GM18505 (cell line): ENCODE data around the gene LAYN.

Experiments used
- ATAC-seq: cut with Tn5 transposase; IDR thresholded peaks from one replicate; pipeline ENCODE4 v1.9.1; 2021; ENCODE audit not compliant: unreplicated experiment
- POLR2A ChIP-seq: IDR thresholded peaks from 4 replicates; pipeline ENCODE4 v1.6.1; 2011; ENCODE audit warnings: borderline replicate concordance; ENCODE audit not compliant: insufficient read depth, insufficient read length; ENCODE audit errors: extremely low read depth

The LAYN gene

GRCh38 chr11:111540114-111540936 is at the start of gene LAYN:
LAYN (plus strand) TSS chr11:111540720; CDS start chr11:111540844, 124 bp downstream.
- no peak for TF ChIP-seq POLR2A
- ATAC-seq, result no peak

- ATAC-seq, result no peak
- no peak for TF ChIP-seq POLR2A
Measured at GRCh38 chr11:111494040-111494439, 46.5 kb upstream of the LAYN start.

GRCh38 chr11:111499483-111499882 is 41.0 kb upstream of the LAYN start:
- no peak for TF ChIP-seq POLR2A
- ATAC-seq, result no peak

GRCh38 chr11:111500481-111500880 is 40.0 kb upstream of the LAYN start:
- ATAC-seq, result no peak
- TF ChIP-seq POLR2A, result no peak

GRCh38 chr11:111502611-111503010 is 37.9 kb upstream of the LAYN start:
- TF ChIP-seq POLR2A, result no peak
- no peak for ATAC-seq

GRCh38 chr11:111510311-111510710 is 30.2 kb upstream of the LAYN start:
- ATAC-seq, result no peak
- TF ChIP-seq POLR2A, result no peak

- ATAC-seq, result no peak
- TF ChIP-seq POLR2A, result no peak
Measured at GRCh38 chr11:111512296-111513239, 28.0 kb upstream of the LAYN start, which contains the start of gene BTG4. BTG4 (minus strand) TSS chr11:111512386; CDS start chr11:111498776, 13,610 bp downstream.

- ATAC-seq, result no peak
- no peak for TF ChIP-seq POLR2A
Measured at GRCh38 chr11:111513240-111513605, 27.3 kb upstream of the LAYN start.

- no peak for TF ChIP-seq POLR2A
Measured at GRCh38 chr11:111514216-111515031, 26.1 kb upstream of the LAYN start, which contains the start of gene HOATZ. HOATZ (plus strand) TSS chr11:111514778; CDS start chr11:111514785, 7 bp downstream.

GRCh38 chr11:111515591-111515990 is 24.9 kb upstream of the LAYN start:
- no peak for TF ChIP-seq POLR2A
- ATAC-seq, result no peak

More at GRCh38 chr11:111514216-111515031, 26.1 kb upstream of the LAYN start, which contains the start of gene HOATZ:
- no peak for ATAC-seq

- ATAC-seq, result no peak
- TF ChIP-seq POLR2A, result no peak
Measured at GRCh38 chr11:111518668-111519067, 21.9 kb upstream of the LAYN start.

- ATAC-seq, result no peak
- TF ChIP-seq POLR2A, result no peak
Measured at GRCh38 chr11:111520560-111520959, 20.0 kb upstream of the LAYN start.

GRCh38 chr11:111521135-111521534 is 19.4 kb upstream of the LAYN start:
- TF ChIP-seq POLR2A, result no peak
- no peak for ATAC-seq

GRCh38 chr11:111522426-111522825 is 18.1 kb upstream of the LAYN start:
- ATAC-seq, result no peak
- TF ChIP-seq POLR2A, result no peak
